SU-DHL-6 (cell line): Measurements from ENCODE around the gene SUSD4.

Experiments
- EZH2phosphoT487 ChIP-seq: fragments of 200-600 bp; sonication (generic), shearing (Covaris generic); conservative IDR thresholded peaks from 2 replicates; pipeline ENCODE4 v1.6.1; 2018; ENCODE audit warnings: mild to moderate bottlenecking, antibody characterized with exemption, low read length, moderate library complexity, mixed read lengths
- TF ChIP-seq, protein P1 (sequence below): fragments of 200-600 bp; sonication (generic); IDR thresholded peaks from one replicate; pipeline ENCODE4 v1.5.1; 2017; ENCODE audit warnings: antibody characterized with exemption, mild to moderate bottlenecking, low read length, moderate library complexity; ENCODE audit not compliant: insufficient read depth, poor library complexity, severe bottlenecking

DNA sequence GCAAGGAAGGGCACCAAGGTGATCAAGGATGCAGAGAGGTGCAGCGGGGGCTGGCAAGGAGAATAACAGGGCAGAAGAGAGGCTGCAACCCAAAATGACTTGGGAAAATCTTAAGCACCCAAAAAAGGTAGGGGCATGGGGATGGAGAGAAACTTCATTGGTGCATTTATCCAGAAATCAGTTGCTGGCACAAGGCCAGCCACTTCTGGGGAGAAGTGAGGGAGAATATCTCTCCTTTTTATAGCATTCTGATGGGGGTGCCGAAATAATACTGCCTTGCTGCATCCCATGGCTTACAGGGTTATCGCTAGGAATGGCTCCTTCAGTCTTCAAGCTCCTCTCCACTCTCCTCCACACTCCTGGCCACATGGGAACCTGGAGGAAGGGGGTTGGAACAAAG is 47.9 kb downstream of the SUSD4 start:
- TF ChIP-seq, protein P1, sequence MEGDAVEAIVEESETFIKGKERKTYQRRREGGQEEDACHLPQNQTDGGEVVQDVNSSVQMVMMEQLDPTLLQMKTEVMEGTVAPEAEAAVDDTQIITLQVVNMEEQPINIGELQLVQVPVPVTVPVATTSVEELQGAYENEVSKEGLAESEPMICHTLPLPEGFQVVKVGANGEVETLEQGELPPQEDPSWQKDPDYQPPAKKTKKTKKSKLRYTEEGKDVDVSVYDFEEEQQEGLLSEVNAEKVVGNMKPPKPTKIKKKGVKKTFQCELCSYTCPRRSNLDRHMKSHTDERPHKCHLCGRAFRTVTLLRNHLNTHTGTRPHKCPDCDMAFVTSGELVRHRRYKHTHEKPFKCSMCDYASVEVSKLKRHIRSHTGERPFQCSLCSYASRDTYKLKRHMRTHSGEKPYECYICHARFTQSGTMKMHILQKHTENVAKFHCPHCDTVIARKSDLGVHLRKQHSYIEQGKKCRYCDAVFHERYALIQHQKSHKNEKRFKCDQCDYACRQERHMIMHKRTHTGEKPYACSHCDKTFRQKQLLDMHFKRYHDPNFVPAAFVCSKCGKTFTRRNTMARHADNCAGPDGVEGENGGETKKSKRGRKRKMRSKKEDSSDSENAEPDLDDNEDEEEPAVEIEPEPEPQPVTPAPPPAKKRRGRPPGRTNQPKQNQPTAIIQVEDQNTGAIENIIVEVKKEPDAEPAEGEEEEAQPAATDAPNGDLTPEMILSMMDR, result no peak
- no peak for TF ChIP-seq EZH2phosphoT487
